Colonic mucosa (tissue), 4 donors: ENCODE results near the gene CEP290. TPM values are rescaled to one million over a fixed set of nuclear protein-coding genes. Genes with fewer than 3 reads are reported as not detected.

Experiments
- DNase-seq: peaks from one replicate; pipeline ENCODE4 v3.0.0-alpha.2; 2020
- H3K27ac ChIP-seq: fragments of 200-600 bp; one replicate; pipeline ENCODE4 v1.8.0; 2021
- H3K27me3 ChIP-seq: fragments of 200-600 bp; one replicate; pipeline ENCODE4 v1.8.0; 2021
- H3K36me3 ChIP-seq: fragments of 200-600 bp; one replicate; pipeline ENCODE4 v1.8.0; 2021
- H3K4me1 ChIP-seq: fragments of 200-600 bp; one replicate; pipeline ENCODE4 v1.8.0; 2021; ENCODE audit warnings: mild to moderate bottlenecking
- H3K4me3 ChIP-seq: fragments of 200-600 bp; one replicate; pipeline ENCODE4 v1.8.0; 2021
- H3K9ac ChIP-seq, 2 donors: one replicate each; pipeline ENCODE4 v1.7.0; 2013; ENCODE audit warnings: control low read depth in 2 of 2, low read depth in 2 of 2, low read length in 2 of 2
- H3K9me3 ChIP-seq: fragments of 200-600 bp; one replicate; pipeline ENCODE4 v1.8.0; 2021
- intact Hi-C: fragments of 100-400 bp; cut with DNase I; formaldehyde crosslinking; loops from one replicate; pipeline ENCODE4 v1.14.1; 2022
- total RNA-seq, 2 donors: library from RNA; stranded (reverse); fragmentation: NEBNext Ultra II Directional in 1 of 2; extraction: Animal tissue kit (Norgen Biotek cat#: 25700) in 1 of 2; gene quantifications; one replicate each; pipeline ENCODE4 v1.2.1, GENCODE V29; 2021
- TF ChIP-seq, protein P1 (sequence below): fragments of 200-600 bp; IDR thresholded peaks from one replicate; pipeline ENCODE4 v1.8.0; 2022; ENCODE audit warnings: antibody characterized with exemption, mild to moderate bottlenecking
- donor health status: healthy.
- donor health status: DM: no; HTN: no; CAD: no.
- donor health status: DM: no; HTN: no; CAD: no.

The CEP290 gene, protein sequence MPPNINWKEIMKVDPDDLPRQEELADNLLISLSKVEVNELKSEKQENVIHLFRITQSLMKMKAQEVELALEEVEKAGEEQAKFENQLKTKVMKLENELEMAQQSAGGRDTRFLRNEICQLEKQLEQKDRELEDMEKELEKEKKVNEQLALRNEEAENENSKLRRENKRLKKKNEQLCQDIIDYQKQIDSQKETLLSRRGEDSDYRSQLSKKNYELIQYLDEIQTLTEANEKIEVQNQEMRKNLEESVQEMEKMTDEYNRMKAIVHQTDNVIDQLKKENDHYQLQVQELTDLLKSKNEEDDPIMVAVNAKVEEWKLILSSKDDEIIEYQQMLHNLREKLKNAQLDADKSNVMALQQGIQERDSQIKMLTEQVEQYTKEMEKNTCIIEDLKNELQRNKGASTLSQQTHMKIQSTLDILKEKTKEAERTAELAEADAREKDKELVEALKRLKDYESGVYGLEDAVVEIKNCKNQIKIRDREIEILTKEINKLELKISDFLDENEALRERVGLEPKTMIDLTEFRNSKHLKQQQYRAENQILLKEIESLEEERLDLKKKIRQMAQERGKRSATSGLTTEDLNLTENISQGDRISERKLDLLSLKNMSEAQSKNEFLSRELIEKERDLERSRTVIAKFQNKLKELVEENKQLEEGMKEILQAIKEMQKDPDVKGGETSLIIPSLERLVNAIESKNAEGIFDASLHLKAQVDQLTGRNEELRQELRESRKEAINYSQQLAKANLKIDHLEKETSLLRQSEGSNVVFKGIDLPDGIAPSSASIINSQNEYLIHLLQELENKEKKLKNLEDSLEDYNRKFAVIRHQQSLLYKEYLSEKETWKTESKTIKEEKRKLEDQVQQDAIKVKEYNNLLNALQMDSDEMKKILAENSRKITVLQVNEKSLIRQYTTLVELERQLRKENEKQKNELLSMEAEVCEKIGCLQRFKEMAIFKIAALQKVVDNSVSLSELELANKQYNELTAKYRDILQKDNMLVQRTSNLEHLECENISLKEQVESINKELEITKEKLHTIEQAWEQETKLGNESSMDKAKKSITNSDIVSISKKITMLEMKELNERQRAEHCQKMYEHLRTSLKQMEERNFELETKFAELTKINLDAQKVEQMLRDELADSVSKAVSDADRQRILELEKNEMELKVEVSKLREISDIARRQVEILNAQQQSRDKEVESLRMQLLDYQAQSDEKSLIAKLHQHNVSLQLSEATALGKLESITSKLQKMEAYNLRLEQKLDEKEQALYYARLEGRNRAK (N-terminal part only)
- total RNA-seq: 1 to 10 TPM; 6.8 to 6.9 TPM

DNA sequence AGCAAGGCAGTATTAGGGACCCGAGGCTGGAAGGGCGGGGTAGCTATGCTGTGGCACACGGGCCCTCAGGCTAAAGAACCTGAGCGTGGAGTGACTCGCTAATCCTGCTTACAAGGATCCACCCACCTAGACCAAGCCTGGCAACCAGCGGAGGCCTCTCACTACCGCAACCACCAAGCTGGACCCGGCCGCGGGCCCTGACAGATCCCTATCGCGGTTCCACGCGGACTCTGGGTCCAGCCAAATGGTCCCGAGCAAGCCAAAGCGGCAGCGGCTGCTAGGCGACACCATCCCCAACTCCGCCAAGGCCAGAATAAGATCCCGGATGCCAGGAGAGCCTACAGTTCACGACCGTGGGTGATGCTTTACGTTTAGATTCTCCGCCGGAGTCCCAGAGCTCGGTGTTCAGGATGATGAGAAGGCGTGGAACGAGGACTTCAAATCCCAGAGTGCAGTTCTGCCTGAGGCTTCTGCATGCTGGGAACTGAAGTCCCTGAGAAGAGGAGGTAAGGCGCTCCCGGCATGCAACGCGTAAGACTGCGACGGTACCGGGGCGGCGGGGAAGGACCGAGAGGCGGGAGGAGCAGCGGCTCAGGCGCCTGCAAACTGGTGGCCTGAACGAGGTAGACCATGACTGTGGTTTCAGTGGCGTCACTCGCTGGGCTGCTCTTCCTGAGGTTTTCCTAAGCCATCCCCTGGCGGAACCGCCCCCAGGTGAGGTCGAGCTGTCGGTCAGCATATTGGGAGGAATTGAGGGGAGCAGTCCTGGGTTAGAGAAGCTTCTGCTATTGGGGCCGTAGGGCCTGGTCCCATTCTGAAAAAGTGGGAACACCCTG lies at the start of gene CEP290, which contains the start of gene TMTC3:
TSS of gene CEP290 (minus strand) at position 315 of the 836 bp plus-strand sequence. CDS start 781 bp downstream, outside the sequence.
TSS of gene TMTC3 (plus strand) at position 534 of the 836 bp plus-strand sequence. CDS start 6,009 bp downstream, outside the sequence.
- TF ChIP-seq, protein P1, sequence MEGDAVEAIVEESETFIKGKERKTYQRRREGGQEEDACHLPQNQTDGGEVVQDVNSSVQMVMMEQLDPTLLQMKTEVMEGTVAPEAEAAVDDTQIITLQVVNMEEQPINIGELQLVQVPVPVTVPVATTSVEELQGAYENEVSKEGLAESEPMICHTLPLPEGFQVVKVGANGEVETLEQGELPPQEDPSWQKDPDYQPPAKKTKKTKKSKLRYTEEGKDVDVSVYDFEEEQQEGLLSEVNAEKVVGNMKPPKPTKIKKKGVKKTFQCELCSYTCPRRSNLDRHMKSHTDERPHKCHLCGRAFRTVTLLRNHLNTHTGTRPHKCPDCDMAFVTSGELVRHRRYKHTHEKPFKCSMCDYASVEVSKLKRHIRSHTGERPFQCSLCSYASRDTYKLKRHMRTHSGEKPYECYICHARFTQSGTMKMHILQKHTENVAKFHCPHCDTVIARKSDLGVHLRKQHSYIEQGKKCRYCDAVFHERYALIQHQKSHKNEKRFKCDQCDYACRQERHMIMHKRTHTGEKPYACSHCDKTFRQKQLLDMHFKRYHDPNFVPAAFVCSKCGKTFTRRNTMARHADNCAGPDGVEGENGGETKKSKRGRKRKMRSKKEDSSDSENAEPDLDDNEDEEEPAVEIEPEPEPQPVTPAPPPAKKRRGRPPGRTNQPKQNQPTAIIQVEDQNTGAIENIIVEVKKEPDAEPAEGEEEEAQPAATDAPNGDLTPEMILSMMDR: no peak
- no peaks in the 10 kb centered on the region for H3K27me3 ChIP-seq
- H3K27ac ChIP-seq: peak within 1 kb of the TSS; percentile 65
- H3K4me3 ChIP-seq: peak within 1 kb of the TSS; percentile 61
- peak; percentile 97 for DNase-seq
- no peaks in the 10 kb centered on the region for H3K9me3 ChIP-seq
- no peaks in the 10 kb centered on the region for H3K36me3 ChIP-seq
- H3K9ac ChIP-seq: peak within 1 kb of the TSS; percentile 80 to 82
- no peaks in the 10 kb centered on the region for H3K4me1 ChIP-seq
- intact Hi-C loops: loop anchor here (10.0 kb wide), 1 partner anchor 433 kb away; no protein-coding TSS in a partner anchor

DNA sequence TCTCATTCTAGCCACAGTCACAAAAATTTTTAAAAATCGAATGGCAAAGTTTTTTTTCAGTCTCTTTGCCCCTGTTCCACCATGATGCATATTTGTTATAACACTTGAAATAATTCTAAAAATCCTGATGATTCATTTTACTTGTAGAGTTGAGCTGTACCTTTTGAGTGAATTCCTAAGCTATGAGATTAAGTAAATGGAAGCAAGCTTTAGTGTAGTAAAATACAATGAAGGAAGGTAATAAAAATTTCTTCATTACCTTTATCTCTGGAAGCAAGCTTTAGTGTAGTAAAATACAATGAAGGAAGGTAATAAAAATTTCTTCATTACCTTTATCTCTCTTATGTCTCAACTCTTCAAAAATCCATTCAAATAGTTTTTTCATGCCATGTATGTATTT lies 46.3 kb upstream of the CEP290 start:
- Histone ChIP-seq H3K4me1 (no peaks in the 10 kb centered on the region), H3K27ac (no peak overlapping the region), H3K36me3 (no peaks in the 10 kb centered on the region), H3K9ac (no peak overlapping the region), H3K4me3 (no peak overlapping the region), H3K9me3 (no peaks in the 10 kb centered on the region), H3K27me3 (no peaks in the 10 kb centered on the region)
- TF ChIP-seq, protein P1: no peak
- no peak for DNase-seq
- intact Hi-C loops: no loop called here

DNA sequence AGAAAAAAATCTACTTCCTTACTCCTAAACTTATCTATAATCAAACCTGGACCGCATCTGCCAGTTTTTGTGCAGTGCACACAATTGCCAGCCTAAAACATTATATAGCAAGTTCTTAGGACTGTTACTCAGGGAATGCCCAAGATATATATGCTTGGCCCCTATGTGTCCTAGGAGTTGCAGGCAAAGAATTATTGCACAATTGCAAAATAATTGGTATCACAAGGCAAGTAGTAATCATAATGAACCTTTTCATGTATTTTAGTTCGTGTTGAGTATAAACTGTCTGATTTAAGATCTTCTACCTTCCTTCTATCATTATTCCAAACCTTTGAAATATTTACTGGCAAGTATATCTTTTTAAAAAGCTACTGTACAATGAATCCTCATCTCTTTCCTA lies 45.7 kb upstream of the CEP290 start:
- Histone ChIP-seq H3K36me3 (no peaks in the 10 kb centered on the region), H3K9me3 (no peaks in the 10 kb centered on the region), H3K27ac (no peak overlapping the region), H3K4me1 (no peaks in the 10 kb centered on the region), H3K9ac (no peak overlapping the region), H3K4me3 (no peak overlapping the region), H3K27me3 (no peaks in the 10 kb centered on the region)
- intact Hi-C loops: no loop called here
- TF ChIP-seq, protein P1: no peak
- DNase-seq: no peak

DNA sequence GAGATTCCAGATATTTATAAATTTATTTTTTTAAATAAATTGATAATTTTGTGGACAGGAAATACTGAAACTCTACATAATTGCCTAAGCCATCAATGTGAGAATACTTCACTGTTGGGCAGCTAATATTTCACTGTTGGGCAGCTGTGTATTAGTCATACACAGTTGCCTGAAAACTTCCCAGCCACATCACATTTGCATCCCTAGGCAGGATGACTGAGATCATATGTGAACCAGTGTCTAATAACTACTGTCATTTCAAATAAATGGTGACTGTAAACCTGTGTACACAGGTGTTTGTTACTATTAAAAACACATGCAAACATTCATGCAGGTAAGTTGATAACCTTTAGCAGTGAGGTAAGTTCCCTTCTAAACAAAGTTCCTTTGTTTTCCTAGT lies 44.1 kb upstream of the CEP290 start:
- TF ChIP-seq, protein P1: no peak
- Histone ChIP-seq H3K9me3 (no peaks in the 10 kb centered on the region), H3K27me3 (no peaks in the 10 kb centered on the region), H3K9ac (no peak overlapping the region), H3K36me3 (no peaks in the 10 kb centered on the region), H3K4me3 (no peak overlapping the region), H3K4me1 (no peaks in the 10 kb centered on the region), H3K27ac (no peak overlapping the region)
- intact Hi-C loops: no loop called here
- no peak for DNase-seq
